ENCODE data around the gene OR51I2.

The OR51I2 gene

GRCh38 chr11:5488385-5488784, 39.3 kb downstream of the OR51I2 start, which contains the start of gene OR52D1:
Gene OR52D1, plus strand, starts transcription at chr11:5488685. Its CDS starts 22 bp downstream, at chr11:5488707.
- H3K4me3 ChIP-seq (ENCODE audit: low read length): no peak within 1 kb of the TSS
- TF ChIP-seq ZNF274 (IDR thresholded peaks at IDR 0.05; ENCODE audit: low read depth, low read length): no peak

- no peak overlapping the region for H3K4me3 ChIP-seq (ENCODE audit: low read length)
- no peak for TF ChIP-seq ZNF274 (IDR thresholded peaks at IDR 0.05; ENCODE audit: low read depth, low read length)
These were observed 39.8 kb downstream of the OR51I2 start for GRCh38 chr11:5488798-5489399.

- no peak for TF ChIP-seq ZNF274 (IDR thresholded peaks at IDR 0.05; ENCODE audit: low read depth, low read length)
These were observed 40.6 kb downstream of the OR51I2 start for GRCh38 chr11:5489576-5490357.

GRCh38 chr11:5499671-5500070, 50.5 kb downstream of the OR51I2 start:
- no peak overlapping the region for H3K4me3 ChIP-seq (ENCODE audit: low read length)
- no peak for TF ChIP-seq ZNF274 (IDR thresholded peaks at IDR 0.05; ENCODE audit: low read depth, low read length)

More at GRCh38 chr11:5489576-5490357, 40.6 kb downstream of the OR51I2 start:
- H3K4me3 ChIP-seq (ENCODE audit: low read length): no peak overlapping the region

- no peak overlapping the region for H3K4me3 ChIP-seq (ENCODE audit: low read length)
- TF ChIP-seq ZNF274 (IDR thresholded peaks at IDR 0.05; ENCODE audit: low read depth, low read length): no peak
These were observed 51.3 kb downstream of the OR51I2 start for GRCh38 chr11:5500393-5500801.

GRCh38 chr11:5504403-5504921, 55.3 kb downstream of the OR51I2 start:
- H3K4me3 ChIP-seq (ENCODE audit: low read length): no peak overlapping the region
- no peak for TF ChIP-seq ZNF274 (IDR thresholded peaks at IDR 0.05; ENCODE audit: low read depth, low read length)

GRCh38 chr11:5505363-5506048, 56.4 kb downstream of the OR51I2 start:
- H3K4me3 ChIP-seq (ENCODE audit: low read length): no peak overlapping the region
- TF ChIP-seq ZNF274 (IDR thresholded peaks at IDR 0.05; ENCODE audit: low read depth, low read length): no peak

Measured in GM08714 (cell line).